Skeletal muscle tissue (tissue), 4 donors: ENCODE data around the gene RETSAT. TPM values are rescaled to one million over a fixed set of nuclear protein-coding genes. Genes with fewer than 3 reads are reported as not detected.
A peak's percentile ranks its signal among the peaks of the same experiment; 100 is the strongest.

Source experiments
- H3K27ac ChIP-seq: one replicate; pipeline ENCODE4 v1.7.0; 2013; ENCODE audit warnings: mild to moderate bottlenecking, low read depth, low read length, inconsistent platforms
- H3K27me3 ChIP-seq, 3 donors: one replicate each; pipeline ENCODE4 v1.7.0; 2013; ENCODE audit warnings: low read length in 3 of 3; ENCODE audit not compliant: control insufficient read depth in 3 of 3, insufficient read depth in 3 of 3
- H3K36me3 ChIP-seq, 3 donors: one replicate each; pipeline ENCODE4 v1.7.0; 2013; ENCODE audit warnings: low read length in 3 of 3; ENCODE audit not compliant: control insufficient read depth in 3 of 3, insufficient read depth in 3 of 3
- H3K4me1 ChIP-seq, 3 donors: one replicate each; pipeline ENCODE4 v1.7.0; 2013; ENCODE audit warnings: low read length in 3 of 3, mild to moderate bottlenecking in 3 of 3; ENCODE audit not compliant: control insufficient read depth in 3 of 3, insufficient read depth in 3 of 3
- H3K4me3 ChIP-seq, 3 donors: one replicate each; pipeline ENCODE4 v1.7.0; 2013; ENCODE audit warnings: low read length in 3 of 3
- H3K9ac ChIP-seq, 3 donors: one replicate each; pipeline ENCODE4 v1.7.0; 2013; ENCODE audit warnings: low read length in 3 of 3, mild to moderate bottlenecking in 3 of 3, moderate library complexity in 2 of 3, low read depth in 1 of 3
- H3K9me3 ChIP-seq, 3 donors: one replicate each; pipeline ENCODE4 v1.7.0; 2013; ENCODE audit warnings: low read length in 3 of 3; ENCODE audit not compliant: control insufficient read depth in 3 of 3
- total RNA-seq: library from RNA; depleted of rRNA; stranded (reverse); fragments of >200 nt; gene quantifications from one replicate; pipeline ENCODE4 v1.2.3, GENCODE V29; 2014
- donor health status: Osteomylitis.

The RETSAT gene
- 20.9 TPM for total RNA-seq

- Histone ChIP-seq H3K9me3 (no peaks in the 10 kb centered on the region), H3K4me3 (peak within 1 kb of the TSS; percentile 92 to 100 (median 100)), H3K27ac (peak within 1 kb of the TSS; percentile 83), H3K36me3 (peaks cover 37 to 45% (median 43%) of the 10 kb centered on the region in 3 donors), H3K4me1 (peaks cover 29 to 42% (median 40%) of the 10 kb centered on the region in 3 donors), H3K9ac (peak within 1 kb of the TSS; percentile 97 to 100 (median 98)), H3K27me3 (no peaks in the 10 kb centered on the region)
These were observed at the start of gene RETSAT, which contains the start of gene ELMOD3 for GRCh38 chr2:85354286-85355072. TSS of gene RETSAT (minus strand) at chr2:85354528. CDS start at chr2:85354507, 21 bp downstream. TSS of gene ELMOD3 (plus strand) at chr2:85354769. CDS start at chr2:85357199, 2,430 bp downstream.

DNA sequence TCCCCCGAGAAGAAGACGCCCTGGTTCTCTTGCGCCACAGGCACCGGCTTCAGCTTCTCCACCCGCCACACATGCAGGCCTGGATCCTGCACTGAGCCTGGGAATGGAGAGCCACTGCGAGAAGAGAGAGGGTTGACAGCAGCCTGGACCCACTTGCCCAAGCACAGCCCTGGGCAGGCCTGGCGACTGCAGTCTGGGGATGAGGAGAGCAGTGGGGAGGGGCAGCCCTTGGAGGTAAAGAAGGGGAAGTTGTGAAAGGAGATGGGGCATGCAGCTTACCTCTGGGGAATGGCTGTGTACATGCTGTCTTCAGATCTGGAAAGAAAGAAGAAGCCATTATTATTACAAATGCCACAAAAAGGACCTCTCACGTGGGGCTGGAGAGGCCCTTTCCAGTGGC, 47.5 kb upstream of the RETSAT start:
- H3K4me3 ChIP-seq: no peak overlapping the region
- no peak overlapping the region for H3K27ac ChIP-seq
- no peaks in the 10 kb centered on the region for H3K4me1 ChIP-seq
- no peaks in the 10 kb centered on the region for H3K27me3 ChIP-seq
- no peaks in the 10 kb centered on the region for H3K9me3 ChIP-seq
- H3K9ac ChIP-seq: no peak overlapping the region
- no peaks in the 10 kb centered on the region for H3K36me3 ChIP-seq

GRCh38 chr2:85401464-85401805, 47.1 kb upstream of the RETSAT start:
- no peaks in the 10 kb centered on the region for H3K9me3 ChIP-seq
- H3K9ac ChIP-seq: peak overlapping the region in 1 of 3 donors; percentile 16
- H3K27me3 ChIP-seq: no peaks in the 10 kb centered on the region
- H3K36me3 ChIP-seq: no peaks in the 10 kb centered on the region
- no peak overlapping the region for H3K4me3 ChIP-seq
- H3K27ac ChIP-seq: no peak overlapping the region
- no peaks in the 10 kb centered on the region for H3K4me1 ChIP-seq

DNA sequence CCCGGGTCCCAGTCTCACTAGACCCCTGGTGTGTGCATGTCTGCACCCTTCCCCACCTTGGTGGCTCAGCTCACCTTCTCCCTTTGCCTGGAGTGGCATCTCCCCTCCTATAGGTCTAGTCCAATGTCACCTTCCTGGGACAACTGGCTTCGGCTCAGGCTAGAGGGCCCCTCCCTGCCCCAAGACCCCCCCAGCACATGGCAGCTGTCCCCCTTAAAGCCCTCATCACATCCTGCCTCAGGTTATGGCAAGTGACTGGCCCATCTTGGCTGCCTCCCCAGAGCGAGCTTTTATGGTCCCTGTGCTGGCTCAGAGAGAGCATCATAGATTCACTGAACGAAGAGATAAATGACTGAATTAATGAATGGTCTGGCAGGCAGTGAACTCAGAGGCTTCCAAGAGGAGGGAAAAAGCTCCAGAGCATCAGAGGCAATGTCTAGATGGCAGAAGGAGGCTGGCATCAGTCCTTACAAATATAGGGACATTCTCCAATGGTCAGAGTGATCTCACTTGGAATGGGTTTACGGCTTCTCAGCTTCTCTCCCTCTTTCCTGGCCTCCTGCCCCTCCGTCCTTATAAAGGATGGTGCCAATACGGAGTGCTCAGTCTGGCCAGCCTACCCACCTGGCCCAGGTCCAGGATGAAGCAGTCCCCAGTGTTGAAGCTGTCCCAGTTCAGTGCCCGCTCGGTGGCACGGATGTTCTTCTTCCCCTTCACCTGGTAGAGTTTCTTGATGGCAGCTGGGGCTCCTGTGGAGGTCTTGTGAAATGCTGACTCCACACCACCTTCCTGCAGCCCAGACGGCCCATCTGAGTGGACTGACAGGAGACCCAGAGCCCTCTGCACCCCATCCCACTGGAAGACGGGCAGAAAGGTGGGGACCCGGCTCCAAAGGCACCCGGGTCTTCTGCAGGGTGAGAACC, 46.5 kb upstream of the RETSAT start:
- H3K4me1 ChIP-seq: no peaks in the 10 kb centered on the region
- no peaks in the 10 kb centered on the region for H3K27me3 ChIP-seq
- no peaks in the 10 kb centered on the region for H3K36me3 ChIP-seq
- peak overlapping the region in 1 of 3 donors; percentile 16 for H3K9ac ChIP-seq
- H3K27ac ChIP-seq: no peak overlapping the region
- H3K9me3 ChIP-seq: no peaks in the 10 kb centered on the region
- no peak overlapping the region for H3K4me3 ChIP-seq

DNA sequence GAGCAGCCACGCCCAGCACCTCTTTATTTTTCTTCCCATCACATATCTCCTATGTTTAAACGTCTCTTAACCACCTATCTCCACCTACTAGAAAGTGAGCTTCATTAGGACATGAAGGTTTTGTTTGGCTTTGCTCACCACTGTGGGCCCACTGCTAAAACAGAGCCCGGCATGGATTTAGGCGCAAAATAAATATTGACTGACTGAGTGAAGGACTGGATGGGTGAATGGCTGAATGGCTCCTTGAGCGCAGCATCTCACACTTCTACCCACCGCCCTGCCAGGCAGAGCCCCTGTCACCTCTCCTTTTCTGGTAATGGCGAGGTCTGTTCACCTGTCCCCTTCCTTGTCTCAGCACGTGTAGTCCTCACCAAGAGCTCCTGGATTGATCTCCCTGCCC, 45.7 kb upstream of the RETSAT start:
- Histone ChIP-seq H3K27me3 (no peaks in the 10 kb centered on the region), H3K36me3 (no peaks in the 10 kb centered on the region), H3K27ac (no peak overlapping the region), H3K9ac (no peak overlapping the region), H3K9me3 (no peaks in the 10 kb centered on the region), H3K4me3 (no peak overlapping the region), H3K4me1 (peaks cover 0 to 1% (median 0%) of the 10 kb centered on the region in 3 donors)

GRCh38 chr2:85399183-85399455, 44.8 kb upstream of the RETSAT start:
- Histone ChIP-seq H3K9me3 (no peaks in the 10 kb centered on the region), H3K4me3 (no peak overlapping the region), H3K9ac (no peak overlapping the region), H3K27ac (no peak overlapping the region), H3K4me1 (peaks cover 6 to 10% (median 8%) of the 10 kb centered on the region in 3 donors), H3K36me3 (no peaks in the 10 kb centered on the region), H3K27me3 (no peaks in the 10 kb centered on the region)

- H3K27ac ChIP-seq: no peak overlapping the region
- H3K36me3 ChIP-seq: no peaks in the 10 kb centered on the region
- H3K4me3 ChIP-seq: no peak overlapping the region
- H3K4me1 ChIP-seq: peaks cover 10 to 15% (median 13%) of the 10 kb centered on the region in 3 donors
- no peak overlapping the region for H3K9ac ChIP-seq
- H3K27me3 ChIP-seq: no peaks in the 10 kb centered on the region
- no peaks in the 10 kb centered on the region for H3K9me3 ChIP-seq
These were observed 44.3 kb upstream of the RETSAT start for GRCh38 chr2:85398426-85399182.

GRCh38 chr2:85397925-85398331, 43.6 kb upstream of the RETSAT start:
- no peaks in the 10 kb centered on the region for H3K36me3 ChIP-seq
- no peak overlapping the region for H3K4me3 ChIP-seq
- no peak overlapping the region for H3K9ac ChIP-seq
- H3K4me1 ChIP-seq: peaks cover 10 to 15% (median 13%) of the 10 kb centered on the region in 3 donors
- H3K27ac ChIP-seq: no peak overlapping the region
- H3K9me3 ChIP-seq: no peaks in the 10 kb centered on the region
- no peaks in the 10 kb centered on the region for H3K27me3 ChIP-seq

DNA sequence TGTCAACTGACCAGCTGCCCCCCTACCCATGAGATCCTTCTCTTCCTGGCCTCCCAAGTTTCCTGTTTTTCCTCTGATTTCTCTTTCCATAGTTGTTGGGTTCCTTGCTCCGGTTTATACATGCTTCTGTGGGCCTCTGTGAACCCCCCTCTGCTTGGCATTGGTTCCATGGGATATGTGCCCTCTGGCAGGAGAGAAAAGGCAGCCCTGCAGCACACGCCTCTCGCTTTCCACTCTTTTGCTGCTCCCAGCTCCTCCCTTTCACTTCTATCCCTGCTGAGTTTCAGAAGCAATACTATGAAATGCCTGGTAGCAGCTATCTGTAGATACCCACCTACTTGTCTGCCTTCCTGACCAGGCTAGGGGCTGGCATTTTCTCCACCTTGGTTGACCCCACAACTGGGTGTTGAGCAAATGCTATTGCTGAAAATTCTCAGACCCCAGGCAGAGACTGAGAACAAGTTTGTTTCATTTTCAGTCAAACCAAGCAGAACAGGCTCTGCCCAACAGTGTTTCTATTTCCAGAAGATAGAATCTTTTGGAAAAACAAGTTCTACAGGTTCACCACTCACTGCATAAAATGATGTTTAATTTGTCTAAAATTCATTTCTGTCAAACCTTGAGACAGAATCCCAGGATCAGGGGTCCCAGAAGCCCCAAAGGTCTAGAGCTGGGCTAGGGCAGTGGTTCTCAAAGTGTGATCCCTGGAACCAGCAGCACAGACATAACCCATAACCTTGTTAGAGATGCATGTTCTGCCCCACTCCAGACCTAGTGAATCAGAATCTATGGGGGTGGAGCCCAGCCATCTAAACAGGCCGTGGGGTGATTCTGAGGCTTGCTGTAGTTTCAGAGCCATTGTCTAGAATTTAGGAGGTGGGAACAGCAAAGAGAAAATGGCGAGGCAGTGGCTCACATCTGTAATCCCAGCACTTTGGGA, 42.5 kb upstream of the RETSAT start:
- H3K9ac ChIP-seq: peak overlapping the region in 1 of 3 donors; percentile 33
- peaks cover 10 to 15% (median 13%) of the 10 kb centered on the region in 3 donors for H3K4me1 ChIP-seq
- peaks cover 0 to 3% (median 1%) of the 10 kb centered on the region in 3 donors for H3K36me3 ChIP-seq
- H3K27ac ChIP-seq: no peak overlapping the region
- H3K4me3 ChIP-seq: no peak overlapping the region
- no peaks in the 10 kb centered on the region for H3K27me3 ChIP-seq
- H3K9me3 ChIP-seq: no peaks in the 10 kb centered on the region
